ENCODE measurements around the gene SPCS1. TPM values are rescaled to one million over a fixed set of nuclear protein-coding genes. Genes with fewer than 3 reads are reported as not detected.

Gene SPCS1
- polyA plus RNA-seq, 1 of the 3 experiments (the other 2 are of a cell fraction): 191 TPM

DNA sequence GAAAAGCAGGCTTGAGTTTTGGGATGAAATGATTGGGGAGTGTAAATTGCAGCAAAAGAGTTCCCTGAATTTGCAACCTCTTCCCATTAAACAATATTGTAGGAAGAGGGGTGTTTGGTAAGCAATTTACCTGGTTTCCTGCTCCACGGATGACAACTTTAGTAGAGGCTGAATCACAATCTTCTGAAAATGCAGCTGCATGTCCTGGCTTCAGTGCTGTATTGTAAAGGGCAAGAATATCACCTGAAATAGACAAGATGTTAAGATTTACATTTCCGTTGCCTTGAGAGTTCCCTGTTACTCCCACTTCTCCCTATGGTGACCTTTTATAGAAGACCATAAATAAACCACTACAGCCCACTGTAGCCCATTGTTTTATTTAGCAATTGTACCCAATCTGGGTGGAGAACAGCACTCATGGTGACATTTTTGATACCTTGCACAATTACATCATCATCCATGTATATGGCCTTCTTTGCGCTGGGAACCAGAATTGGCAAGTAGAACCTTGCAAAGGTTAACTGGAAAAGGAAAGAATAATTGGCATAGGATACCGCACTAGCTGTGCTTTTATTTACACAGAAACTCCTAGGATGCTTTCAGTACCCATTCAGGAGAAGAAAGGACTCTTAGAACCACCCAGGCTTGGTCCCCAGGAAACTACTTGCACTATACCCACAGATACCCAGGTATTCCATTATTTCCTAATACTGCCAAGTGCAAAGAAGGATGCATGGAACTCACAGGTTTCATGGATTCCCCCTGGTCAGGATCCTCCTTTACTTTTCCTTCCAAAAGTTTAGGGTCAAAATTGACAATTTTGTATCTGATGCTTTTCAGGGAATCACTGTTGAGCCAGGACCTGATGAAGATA is 9.9 kb upstream of the SPCS1 start:
- Histone ChIP-seq H3K9ac (no peak overlapping the region), H3K4me3 (ENCODE audit: low read depth in 2 of 2, low read length in 1 of 2) (no peak overlapping the region), H3K4me2 (no peak overlapping the region), H3K9me2 (no peaks in the 10 kb centered on the region), H2AFZ (ENCODE audit: low read depth) (no peak overlapping the region), H3F3A (replicated peaks; ENCODE audit: insufficient read depth) (peaks cover 59% of the 10 kb centered on the region), H3K27ac (ENCODE audit: low read depth in 2 of 2, low read length in 1 of 2) (no peak overlapping the region), H3K9me3 (no peaks in the 10 kb centered on the region), H4K20me1 (ENCODE audit: insufficient read depth) (no peaks in the 10 kb centered on the region; the same call in 1 of the 2 replicates), H3K36me3 (replicated peaks in 1 of 2; ENCODE audit: control insufficient read depth in 1 of 2, insufficient read depth in 2 of 2, low read length in 1 of 2) (peaks cover 70 to 78% of the 10 kb centered on the region in 2 experiments), H3K4me1 (ENCODE audit: control insufficient read depth in 1 of 2, insufficient read depth in 2 of 2, low read depth in 1 of 2, low read length in 1 of 2) (peaks cover 0 to 5% of the 10 kb centered on the region in 2 experiments; a peak in 1 of 4 replicates), H3K27me3 (ENCODE audit: insufficient read depth) (no peaks in the 10 kb centered on the region), H3K79me2 (ENCODE audit: insufficient read depth) (peaks cover 39% of the 10 kb centered on the region)
- POLR2A ChIA-PET: interaction anchor here (1.5 kb wide), 1 partner anchor 7 kb away, joined by 5 read pairs; no protein-coding TSS in a partner anchor
- peak; percentile 6; the same call in 1 of the 2 replicates for TF ChIP-seq POLR2AphosphoS5 (IDR thresholded peaks at IDR 0.05; ENCODE audit: low read depth, low read length)
- TF ChIP-seq, protein P1, sequence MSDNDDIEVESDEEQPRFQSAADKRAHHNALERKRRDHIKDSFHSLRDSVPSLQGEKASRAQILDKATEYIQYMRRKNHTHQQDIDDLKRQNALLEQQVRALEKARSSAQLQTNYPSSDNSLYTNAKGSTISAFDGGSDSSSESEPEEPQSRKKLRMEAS (IDR thresholded peaks at IDR 0.05; ENCODE audit: low read depth): no peak
- CTCF ChIA-PET: no interaction called here
- WGBS (ENCODE audit: low lambda C conversion rate): 96% methylated on average over 4 of the region's 4 CpGs
- no peak for DNase-seq

DNA sequence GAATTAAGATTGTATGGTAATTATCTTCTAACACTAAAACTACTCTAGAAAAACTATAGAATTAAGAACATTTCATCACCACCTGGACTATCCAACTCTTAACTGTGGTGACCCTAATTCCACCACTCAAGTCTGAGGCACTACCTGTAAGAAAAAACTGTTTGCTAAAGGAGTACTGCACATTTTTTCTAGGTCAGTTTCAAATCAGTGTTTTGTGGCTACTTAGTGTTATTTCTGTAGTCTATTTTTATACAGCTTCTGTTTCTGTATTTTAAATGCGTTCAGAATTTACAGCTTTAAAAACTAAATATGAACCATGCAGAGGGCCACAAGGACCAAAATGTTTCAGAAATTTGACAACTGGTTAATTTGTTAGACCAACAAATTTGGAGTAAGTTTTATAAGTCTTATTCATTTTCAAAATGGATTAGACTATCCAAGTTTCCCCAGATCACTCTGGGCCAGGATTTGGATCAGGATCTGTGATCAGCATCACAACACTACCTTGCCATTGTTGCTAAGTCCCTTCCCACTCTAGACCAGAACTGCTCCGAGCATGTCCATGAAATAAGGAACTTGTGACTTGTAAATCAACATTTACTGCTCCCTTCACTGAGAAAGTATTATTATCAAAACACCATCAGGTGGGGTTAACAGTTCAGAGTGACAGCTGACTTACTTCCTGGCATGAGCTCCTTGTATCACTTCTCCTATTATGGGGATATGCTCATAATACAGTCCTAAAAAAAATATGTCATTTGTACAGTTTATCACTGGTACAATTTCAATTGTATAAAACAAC is 8.9 kb upstream of the SPCS1 start:
- H3K9me2 ChIP-seq: no peaks in the 10 kb centered on the region
- H3F3A ChIP-seq (replicated peaks; ENCODE audit: insufficient read depth): peaks cover 57% of the 10 kb centered on the region
- H3K4me3 ChIP-seq (ENCODE audit: low read depth in 2 of 2, low read length in 1 of 2): no peak overlapping the region
- CTCF ChIA-PET: interaction anchor here (1.6 kb wide), 1 partner anchor 10 kb away, joined by 5 read pairs; no protein-coding TSS in a partner anchor
- H3K36me3 ChIP-seq (replicated peaks in 1 of 2; ENCODE audit: control insufficient read depth in 1 of 2, insufficient read depth in 2 of 2, low read length in 1 of 2): peaks cover 60 to 70% of the 10 kb centered on the region in 2 experiments
- 84% methylated on average over 2 of the region's 2 CpGs for WGBS (ENCODE audit: low lambda C conversion rate)
- H4K20me1 ChIP-seq (ENCODE audit: insufficient read depth): no peaks in the 10 kb centered on the region; the same call in 1 of the 2 replicates
- no peak overlapping the region for H2AFZ ChIP-seq (ENCODE audit: low read depth)
- H3K4me2 ChIP-seq: no peak overlapping the region
- peaks cover 0 to 5% of the 10 kb centered on the region in 2 experiments; a peak in 1 of 4 replicates for H3K4me1 ChIP-seq (ENCODE audit: control insufficient read depth in 1 of 2, insufficient read depth in 2 of 2, low read depth in 1 of 2, low read length in 1 of 2)
- no peaks in the 10 kb centered on the region for H3K27me3 ChIP-seq (ENCODE audit: insufficient read depth)
- no peak; the same call in 1 of the 2 replicates for TF ChIP-seq POLR2AphosphoS5 (IDR thresholded peaks at IDR 0.05; ENCODE audit: low read depth, low read length)
- TF ChIP-seq ELF1 (IDR thresholded peaks at IDR 0.05): no peak
- TF ChIP-seq TCF12 (IDR thresholded peaks at IDR 0.05): no peak
- no peak for TF ChIP-seq FOXM1 (IDR thresholded peaks at IDR 0.05; ENCODE audit: low read depth)
- TF ChIP-seq, protein P2, sequence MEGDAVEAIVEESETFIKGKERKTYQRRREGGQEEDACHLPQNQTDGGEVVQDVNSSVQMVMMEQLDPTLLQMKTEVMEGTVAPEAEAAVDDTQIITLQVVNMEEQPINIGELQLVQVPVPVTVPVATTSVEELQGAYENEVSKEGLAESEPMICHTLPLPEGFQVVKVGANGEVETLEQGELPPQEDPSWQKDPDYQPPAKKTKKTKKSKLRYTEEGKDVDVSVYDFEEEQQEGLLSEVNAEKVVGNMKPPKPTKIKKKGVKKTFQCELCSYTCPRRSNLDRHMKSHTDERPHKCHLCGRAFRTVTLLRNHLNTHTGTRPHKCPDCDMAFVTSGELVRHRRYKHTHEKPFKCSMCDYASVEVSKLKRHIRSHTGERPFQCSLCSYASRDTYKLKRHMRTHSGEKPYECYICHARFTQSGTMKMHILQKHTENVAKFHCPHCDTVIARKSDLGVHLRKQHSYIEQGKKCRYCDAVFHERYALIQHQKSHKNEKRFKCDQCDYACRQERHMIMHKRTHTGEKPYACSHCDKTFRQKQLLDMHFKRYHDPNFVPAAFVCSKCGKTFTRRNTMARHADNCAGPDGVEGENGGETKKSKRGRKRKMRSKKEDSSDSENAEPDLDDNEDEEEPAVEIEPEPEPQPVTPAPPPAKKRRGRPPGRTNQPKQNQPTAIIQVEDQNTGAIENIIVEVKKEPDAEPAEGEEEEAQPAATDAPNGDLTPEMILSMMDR (IDR thresholded peaks at IDR 0.05): no peak
- no peak for TF ChIP-seq TEAD4 (IDR thresholded peaks at IDR 0.05; ENCODE audit: borderline replicate concordance, insufficient read depth)
- TF ChIP-seq, protein P3, sequence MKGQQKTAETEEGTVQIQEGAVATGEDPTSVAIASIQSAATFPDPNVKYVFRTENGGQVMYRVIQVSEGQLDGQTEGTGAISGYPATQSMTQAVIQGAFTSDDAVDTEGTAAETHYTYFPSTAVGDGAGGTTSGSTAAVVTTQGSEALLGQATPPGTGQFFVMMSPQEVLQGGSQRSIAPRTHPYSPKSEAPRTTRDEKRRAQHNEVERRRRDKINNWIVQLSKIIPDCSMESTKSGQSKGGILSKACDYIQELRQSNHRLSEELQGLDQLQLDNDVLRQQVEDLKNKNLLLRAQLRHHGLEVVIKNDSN (IDR thresholded peaks at IDR 0.05; ENCODE audit: borderline replicate concordance, low read depth): no peak
- TF ChIP-seq MEF2A (IDR thresholded peaks at IDR 0.05; ENCODE audit: borderline replicate concordance, low read depth): no peak
- TF ChIP-seq, protein P4, sequence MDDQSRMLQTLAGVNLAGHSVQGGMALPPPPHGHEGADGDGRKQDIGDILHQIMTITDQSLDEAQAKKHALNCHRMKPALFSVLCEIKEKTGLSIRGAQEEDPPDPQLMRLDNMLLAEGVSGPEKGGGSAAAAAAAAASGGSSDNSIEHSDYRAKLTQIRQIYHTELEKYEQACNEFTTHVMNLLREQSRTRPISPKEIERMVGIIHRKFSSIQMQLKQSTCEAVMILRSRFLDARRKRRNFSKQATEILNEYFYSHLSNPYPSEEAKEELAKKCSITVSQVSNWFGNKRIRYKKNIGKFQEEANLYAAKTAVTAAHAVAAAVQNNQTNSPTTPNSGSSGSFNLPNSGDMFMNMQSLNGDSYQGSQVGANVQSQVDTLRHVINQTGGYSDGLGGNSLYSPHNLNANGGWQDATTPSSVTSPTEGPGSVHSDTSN (IDR thresholded peaks at IDR 0.05): no peak
- TF ChIP-seq, protein P5, sequence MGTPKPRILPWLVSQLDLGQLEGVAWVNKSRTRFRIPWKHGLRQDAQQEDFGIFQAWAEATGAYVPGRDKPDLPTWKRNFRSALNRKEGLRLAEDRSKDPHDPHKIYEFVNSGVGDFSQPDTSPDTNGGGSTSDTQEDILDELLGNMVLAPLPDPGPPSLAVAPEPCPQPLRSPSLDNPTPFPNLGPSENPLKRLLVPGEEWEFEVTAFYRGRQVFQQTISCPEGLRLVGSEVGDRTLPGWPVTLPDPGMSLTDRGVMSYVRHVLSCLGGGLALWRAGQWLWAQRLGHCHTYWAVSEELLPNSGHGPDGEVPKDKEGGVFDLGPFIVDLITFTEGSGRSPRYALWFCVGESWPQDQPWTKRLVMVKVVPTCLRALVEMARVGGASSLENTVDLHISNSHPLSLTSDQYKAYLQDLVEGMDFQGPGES (IDR thresholded peaks at IDR 0.05; ENCODE audit: low read depth, low read length): no peak
- TF ChIP-seq RXRA (IDR thresholded peaks at IDR 0.05; ENCODE audit: borderline replicate concordance, low read depth): no peak
- no peak for TF ChIP-seq RFX5 (IDR thresholded peaks at IDR 0.05; ENCODE audit: low read length)
- no peak for TF ChIP-seq NFIC (IDR thresholded peaks at IDR 0.05; ENCODE audit: borderline replicate concordance)
- no peak for DNase-seq
- H3K9ac ChIP-seq: no peak overlapping the region
- POLR2A ChIA-PET: interaction anchor here (1.5 kb wide), 1 partner anchor 8 kb away, joined by 5 read pairs; no protein-coding TSS in a partner anchor
- peak overlapping the region in 1 of 2 experiments; percentile 16; a peak in 2 of 4 replicates for H3K27ac ChIP-seq (ENCODE audit: low read depth in 2 of 2, low read length in 1 of 2)
- H3K9me3 ChIP-seq: no peaks in the 10 kb centered on the region
- H3K79me2 ChIP-seq (ENCODE audit: insufficient read depth): peaks cover 40% of the 10 kb centered on the region
